ENCODE measurements around the gene RAVER1.

GRCh38 chr19:10346509-10346908 is 13.2 kb upstream of the RAVER1 start:
- TF ChIP-seq GATA2 (IDR thresholded peaks at IDR 0.05; ENCODE audit: low read depth, low read length) (no peak), GATA3 (IDR thresholded peaks at IDR 0.05; ENCODE audit: low read depth, low read length) (no peak)
